VCaP (cell line): Measurements from ENCODE around the gene GABARAP.

Experiments
- H3K27ac ChIP-seq: fragments of 450-650 bp; 2 replicates; pipeline ENCODE4 v1.5.1; 2017
- TF ChIP-seq, protein P1 (sequence below): fragments of 450-650 bp; conservative IDR thresholded peaks from 2 replicates; pipeline ENCODE4 v1.5.1; 2017; ENCODE audit warnings: mild to moderate bottlenecking, moderate library complexity

Gene GABARAP

DNA sequence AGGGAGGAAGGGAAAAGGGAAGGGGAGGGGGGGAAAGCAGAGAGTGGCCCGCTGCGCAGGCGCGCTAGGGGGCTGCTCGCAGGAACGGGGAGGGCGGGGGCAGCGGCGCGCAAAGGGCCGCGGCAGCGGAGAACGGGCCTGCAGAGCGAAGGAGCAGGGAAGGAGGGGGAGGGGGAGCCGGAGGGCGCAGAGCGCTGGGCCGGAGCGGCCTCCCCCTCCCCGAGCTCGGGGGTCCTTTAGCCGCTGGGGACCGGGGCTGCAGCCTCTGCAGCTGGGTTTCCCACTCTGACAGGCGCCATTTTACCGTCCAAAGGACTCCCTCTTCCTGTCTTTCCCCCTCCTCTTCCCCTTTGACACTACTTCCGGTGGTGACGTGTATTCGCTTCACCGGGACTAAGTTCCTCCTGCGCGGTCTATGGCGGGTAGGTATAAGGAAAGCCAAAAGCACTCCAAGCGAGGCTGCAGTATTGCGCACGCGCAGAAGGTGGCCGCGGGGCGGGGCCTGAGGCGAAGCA is 9.5 kb upstream of the GABARAP start, which contains the start of gene CTDNEP1:
TSS of gene CTDNEP1 (minus strand) at position 74 of the 515 bp plus-strand sequence. CDS start 438 bp downstream, outside the sequence.
- H3K27ac ChIP-seq = peak within 1 kb of the TSS; percentile 91
- TF ChIP-seq, protein P1, sequence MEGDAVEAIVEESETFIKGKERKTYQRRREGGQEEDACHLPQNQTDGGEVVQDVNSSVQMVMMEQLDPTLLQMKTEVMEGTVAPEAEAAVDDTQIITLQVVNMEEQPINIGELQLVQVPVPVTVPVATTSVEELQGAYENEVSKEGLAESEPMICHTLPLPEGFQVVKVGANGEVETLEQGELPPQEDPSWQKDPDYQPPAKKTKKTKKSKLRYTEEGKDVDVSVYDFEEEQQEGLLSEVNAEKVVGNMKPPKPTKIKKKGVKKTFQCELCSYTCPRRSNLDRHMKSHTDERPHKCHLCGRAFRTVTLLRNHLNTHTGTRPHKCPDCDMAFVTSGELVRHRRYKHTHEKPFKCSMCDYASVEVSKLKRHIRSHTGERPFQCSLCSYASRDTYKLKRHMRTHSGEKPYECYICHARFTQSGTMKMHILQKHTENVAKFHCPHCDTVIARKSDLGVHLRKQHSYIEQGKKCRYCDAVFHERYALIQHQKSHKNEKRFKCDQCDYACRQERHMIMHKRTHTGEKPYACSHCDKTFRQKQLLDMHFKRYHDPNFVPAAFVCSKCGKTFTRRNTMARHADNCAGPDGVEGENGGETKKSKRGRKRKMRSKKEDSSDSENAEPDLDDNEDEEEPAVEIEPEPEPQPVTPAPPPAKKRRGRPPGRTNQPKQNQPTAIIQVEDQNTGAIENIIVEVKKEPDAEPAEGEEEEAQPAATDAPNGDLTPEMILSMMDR = no peak

DNA sequence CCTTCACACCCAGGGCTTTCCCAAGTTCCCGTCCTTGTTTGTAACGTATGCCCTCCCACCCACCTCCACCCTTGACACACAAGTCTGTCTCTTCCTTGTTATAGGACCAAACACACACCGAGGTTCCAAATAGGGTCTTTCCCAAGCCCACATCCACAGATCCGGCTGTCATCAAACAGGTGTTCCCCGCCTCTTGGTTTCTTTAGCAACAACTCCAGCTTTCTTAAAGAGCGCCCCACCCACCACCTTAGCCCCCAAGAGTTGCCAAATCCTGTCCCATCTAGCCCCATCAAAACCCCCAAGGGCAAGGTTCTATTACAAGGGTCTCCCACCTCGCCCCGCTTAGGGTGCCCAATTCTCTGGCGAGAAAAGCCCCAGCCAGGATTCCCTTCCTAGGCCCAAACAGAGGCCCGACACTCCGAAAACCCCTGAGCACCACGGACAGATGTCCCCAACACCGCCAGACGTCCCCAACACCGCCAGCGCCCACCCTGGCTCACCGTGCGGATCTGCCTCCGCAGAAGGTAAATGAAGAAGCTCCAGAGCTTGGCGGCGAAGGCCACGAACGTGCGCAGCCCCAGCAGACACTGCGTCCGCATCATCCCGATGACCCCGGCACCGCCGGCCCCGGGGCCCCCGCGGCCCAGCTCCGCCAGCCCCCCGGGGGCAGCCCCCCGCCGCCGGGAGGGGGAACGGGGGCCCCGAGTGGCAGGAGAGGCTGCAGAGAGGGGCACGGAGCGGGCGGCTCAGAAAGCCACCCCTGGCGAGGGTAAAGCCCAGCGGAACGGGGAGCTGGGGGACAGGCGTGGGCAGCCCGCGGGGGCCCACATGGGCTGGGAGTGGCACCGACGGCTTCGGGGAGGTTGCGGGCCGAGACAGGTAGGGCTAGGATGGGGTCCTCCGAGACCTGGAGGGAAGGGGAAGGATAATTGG is 8.7 kb upstream of the GABARAP start:
- H3K27ac ChIP-seq = peak overlapping the region; percentile 91
- TF ChIP-seq, protein P1 = no peak

DNA sequence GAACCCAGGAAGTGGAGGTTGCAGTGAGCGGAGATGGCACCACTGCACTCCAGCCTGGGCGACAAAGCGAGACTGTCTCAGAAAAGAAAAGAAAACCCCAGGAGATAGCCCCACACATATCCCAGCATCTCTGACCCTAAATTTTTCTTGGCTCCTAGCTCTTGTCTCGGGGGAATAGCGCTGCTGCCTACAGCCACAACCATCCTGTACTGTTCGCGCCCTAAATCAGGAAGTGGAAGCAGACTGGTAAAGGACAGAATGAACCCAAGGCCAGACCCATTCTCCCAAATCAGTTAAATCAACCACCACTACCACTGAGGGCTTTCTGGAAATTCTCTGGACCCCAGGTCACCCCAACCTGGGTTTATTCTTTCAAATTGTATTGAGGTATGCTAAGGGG is 7.6 kb upstream of the GABARAP start:
- peak overlapping the region; percentile 91; the same call in 1 of the 2 replicates for H3K27ac ChIP-seq

DNA sequence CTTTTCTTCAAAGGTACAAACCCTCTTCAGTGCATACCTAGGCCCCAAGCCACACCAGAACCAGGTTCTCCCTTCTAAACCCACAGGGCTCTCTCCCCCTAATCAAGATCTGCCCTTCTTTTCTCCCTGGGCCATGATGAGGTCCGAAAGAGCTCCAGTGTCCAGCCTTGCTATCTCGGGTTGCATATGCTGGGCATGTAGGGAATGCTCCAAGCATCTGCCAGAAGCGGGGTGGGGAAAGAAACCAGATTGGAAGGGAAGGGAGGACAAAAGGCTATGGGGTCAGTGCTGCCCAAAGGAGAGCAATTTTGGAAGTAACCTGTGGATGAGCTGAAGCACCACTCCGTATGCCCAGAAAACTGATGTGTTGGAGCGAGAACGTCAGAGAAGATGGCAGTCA is 7.0 kb upstream of the GABARAP start:
- peak overlapping the region; percentile 91; the same call in 1 of the 2 replicates for H3K27ac ChIP-seq

More for the DNA sequence above, 7.6 kb upstream of the GABARAP start:
- TF ChIP-seq, protein P1 = no peak

DNA sequence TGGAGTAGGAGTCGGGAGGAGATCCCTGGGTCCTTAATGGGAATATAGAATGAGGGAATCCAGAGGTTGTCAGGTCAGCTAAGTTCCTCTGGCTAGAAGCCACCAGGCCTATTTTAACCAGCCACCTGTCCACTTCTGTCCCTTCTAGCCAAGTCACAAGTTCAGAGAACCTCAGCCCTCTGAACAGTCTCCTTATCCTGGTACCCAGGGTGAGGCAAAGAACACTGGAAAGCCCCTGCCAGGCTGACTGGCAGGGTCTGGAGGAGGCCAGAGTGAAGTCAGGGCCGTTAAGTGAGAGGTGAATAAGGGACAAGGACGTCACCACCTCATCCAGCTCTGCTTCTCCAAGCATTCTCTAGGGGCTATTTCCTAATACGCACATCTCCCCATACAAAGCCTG is 6.5 kb upstream of the GABARAP start:
- TF ChIP-seq, protein P1 = no peak
- no peak overlapping the region for H3K27ac ChIP-seq

More for the DNA sequence above, 7.0 kb upstream of the GABARAP start:
- TF ChIP-seq, protein P1 = no peak

DNA sequence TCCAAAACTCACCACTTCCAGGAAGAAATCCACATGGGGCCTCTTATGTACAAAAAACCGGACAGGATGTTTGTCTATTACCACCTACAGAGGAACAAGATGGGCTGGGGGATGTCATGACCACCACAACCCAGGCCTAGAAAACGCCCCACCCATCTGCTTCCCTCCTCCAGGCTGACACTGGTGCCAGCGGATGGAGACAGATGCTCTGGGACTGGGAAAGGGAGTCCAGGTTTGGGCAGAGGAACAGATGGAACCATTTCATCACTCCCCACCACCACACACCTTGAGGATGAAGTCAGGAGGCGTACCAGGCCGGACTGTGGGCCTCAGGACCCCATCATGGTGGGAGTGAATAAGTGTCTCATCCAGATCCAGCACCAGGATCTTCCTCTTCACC is 4.5 kb upstream of the GABARAP start:
- TF ChIP-seq, protein P1 = no peak
- no peak overlapping the region for H3K27ac ChIP-seq

DNA sequence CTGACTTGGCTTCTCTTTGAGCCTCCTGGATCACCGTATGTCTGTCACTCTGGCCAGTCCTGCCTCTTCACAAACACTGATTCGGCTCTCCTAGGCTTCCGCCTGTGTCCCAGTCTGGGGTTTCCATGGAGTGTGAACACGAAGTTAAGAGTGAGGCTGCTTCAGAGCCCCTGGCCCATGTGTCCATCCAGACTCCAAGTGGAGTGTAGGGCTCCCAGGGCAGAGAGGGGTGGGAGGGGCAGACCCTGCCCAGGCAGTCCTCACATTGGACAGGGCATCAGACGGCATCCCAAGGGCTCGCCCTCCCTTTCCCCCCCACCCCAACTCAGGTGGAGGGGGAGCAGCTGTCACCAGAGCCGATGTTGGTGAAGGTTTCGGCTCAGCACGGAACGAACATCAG is 1.6 kb upstream of the GABARAP start:
- H3K27ac ChIP-seq = peak overlapping the region; percentile 92; the same call in 1 of the 2 replicates

DNA sequence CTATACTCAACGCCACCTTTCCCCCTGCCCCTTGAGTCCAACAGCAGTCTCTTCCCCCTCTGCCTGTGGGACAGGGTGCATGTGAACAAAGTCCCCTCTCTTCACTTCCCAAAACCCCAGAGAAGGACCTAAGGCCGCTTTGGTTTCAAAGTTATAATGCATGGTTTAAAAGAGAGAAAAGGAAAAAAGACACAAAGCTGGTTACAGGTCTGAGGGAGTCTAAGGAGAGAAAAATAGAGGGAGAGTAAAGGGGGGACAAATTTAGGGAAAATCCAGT is 1.1 kb upstream of the GABARAP start:
- peak overlapping the region; percentile 92 for H3K27ac ChIP-seq
- TF ChIP-seq, protein P1 = no peak
